ENCODE data around the gene PELI3. TPM values are rescaled to one million over a fixed set of nuclear protein-coding genes. Genes with fewer than 3 reads are reported as not detected.
A peak's percentile ranks its signal among the peaks of the same experiment; 100 is the strongest.

The PELI3 gene
- polyA plus RNA-seq, 1 experiment: 8.0 TPM

DNA sequence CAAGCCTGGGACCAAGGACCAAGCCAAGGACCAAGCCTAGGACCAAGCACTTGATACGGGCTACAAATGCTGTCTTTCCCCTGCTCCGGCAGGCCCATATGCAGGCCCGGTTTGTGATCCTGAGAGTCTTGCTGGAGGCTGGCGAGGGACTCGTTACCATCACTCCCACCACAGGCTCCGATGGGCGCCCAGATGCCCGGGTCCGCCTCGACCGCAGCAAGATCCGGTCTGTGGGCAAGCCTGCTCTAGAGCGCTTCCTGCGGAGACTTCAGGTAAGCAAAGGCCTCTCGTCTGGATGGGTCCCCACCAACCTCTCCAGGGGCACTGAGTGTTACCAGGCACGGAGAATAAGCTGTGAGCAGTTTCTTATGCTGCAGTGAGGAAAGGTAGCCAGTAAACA is 30.5 kb downstream of the PELI3 start:
- Histone ChIP-seq H3K4me3 (ENCODE audit: low read depth, low read length) (no peak overlapping the region), H3K36me3 (ENCODE audit: control insufficient read depth, insufficient read depth, low read length) (peaks cover 25% of the 10 kb centered on the region), H3K27me3 (ENCODE audit: control insufficient read depth, insufficient read depth, low read length) (no peaks in the 10 kb centered on the region)
- TF ChIP-seq, protein P1, sequence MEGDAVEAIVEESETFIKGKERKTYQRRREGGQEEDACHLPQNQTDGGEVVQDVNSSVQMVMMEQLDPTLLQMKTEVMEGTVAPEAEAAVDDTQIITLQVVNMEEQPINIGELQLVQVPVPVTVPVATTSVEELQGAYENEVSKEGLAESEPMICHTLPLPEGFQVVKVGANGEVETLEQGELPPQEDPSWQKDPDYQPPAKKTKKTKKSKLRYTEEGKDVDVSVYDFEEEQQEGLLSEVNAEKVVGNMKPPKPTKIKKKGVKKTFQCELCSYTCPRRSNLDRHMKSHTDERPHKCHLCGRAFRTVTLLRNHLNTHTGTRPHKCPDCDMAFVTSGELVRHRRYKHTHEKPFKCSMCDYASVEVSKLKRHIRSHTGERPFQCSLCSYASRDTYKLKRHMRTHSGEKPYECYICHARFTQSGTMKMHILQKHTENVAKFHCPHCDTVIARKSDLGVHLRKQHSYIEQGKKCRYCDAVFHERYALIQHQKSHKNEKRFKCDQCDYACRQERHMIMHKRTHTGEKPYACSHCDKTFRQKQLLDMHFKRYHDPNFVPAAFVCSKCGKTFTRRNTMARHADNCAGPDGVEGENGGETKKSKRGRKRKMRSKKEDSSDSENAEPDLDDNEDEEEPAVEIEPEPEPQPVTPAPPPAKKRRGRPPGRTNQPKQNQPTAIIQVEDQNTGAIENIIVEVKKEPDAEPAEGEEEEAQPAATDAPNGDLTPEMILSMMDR (IDR thresholded peaks at IDR 0.05; ENCODE audit: insufficient read depth, low read depth, low read length): no peak
- CTCF ChIA-PET: no interaction called here
- no peak for DNase-seq (ENCODE audit: low read depth)
- POLR2A ChIA-PET: no interaction called here

DNA sequence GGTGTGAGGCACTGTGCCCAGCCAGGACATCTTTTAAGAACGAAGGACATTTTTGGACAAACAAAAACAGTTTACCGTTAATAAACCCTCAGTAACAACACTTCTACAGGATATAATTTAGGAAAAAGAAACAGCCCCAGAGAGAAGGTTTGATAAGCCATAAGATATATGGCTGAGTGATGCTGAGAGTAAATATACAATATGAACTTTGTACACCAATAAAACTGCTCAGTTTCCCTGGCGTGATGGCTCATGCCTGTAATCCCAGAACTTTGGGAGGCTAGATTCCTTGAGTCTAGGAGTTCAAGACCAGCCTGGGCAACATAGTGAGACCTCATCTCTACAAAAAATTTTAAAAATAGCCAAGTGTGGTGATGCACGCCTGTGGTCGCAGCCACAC is 31.8 kb downstream of the PELI3 start:
- H3K4me3 ChIP-seq (ENCODE audit: low read depth, low read length): no peak overlapping the region
- DNase-seq (ENCODE audit: low read depth): no peak
- peaks cover 20% of the 10 kb centered on the region for H3K36me3 ChIP-seq (ENCODE audit: control insufficient read depth, insufficient read depth, low read length)
- H3K27me3 ChIP-seq (ENCODE audit: control insufficient read depth, insufficient read depth, low read length): no peaks in the 10 kb centered on the region
- CTCF ChIA-PET: no interaction called here
- POLR2A ChIA-PET: no interaction called here
- TF ChIP-seq, protein P1 (IDR thresholded peaks at IDR 0.05; ENCODE audit: insufficient read depth, low read depth, low read length): no peak

DNA sequence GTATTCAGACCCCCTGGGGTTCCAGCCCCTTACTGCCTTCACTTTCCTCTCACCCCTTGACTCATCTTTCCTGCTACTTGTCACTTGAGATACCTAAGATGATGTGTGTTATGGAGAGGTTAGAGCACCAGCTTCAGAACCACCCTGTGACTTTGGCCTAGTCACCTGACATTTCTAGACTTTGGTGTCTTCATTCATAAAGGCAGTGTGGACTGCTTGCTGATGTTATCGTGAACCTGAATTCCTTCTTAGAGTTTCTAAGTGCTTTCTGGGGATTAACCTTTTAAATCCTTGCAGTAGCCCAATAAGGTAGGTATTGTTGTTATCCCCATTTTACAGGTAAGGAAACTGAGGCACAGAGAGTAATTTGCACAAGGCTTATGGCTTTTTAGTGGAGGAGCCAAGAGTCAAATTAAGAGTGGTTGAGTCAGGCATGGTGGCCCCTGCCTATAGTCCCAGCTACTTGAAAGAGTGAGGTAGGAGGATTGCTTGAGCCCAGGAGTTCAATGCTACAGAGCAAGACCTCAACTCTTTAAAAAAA is 38.6 kb downstream of the PELI3 start:
- Histone ChIP-seq H3K36me3 (ENCODE audit: control insufficient read depth, insufficient read depth, low read length) (peaks cover 6% of the 10 kb centered on the region), H3K4me3 (ENCODE audit: low read depth, low read length) (no peak overlapping the region), H3K27me3 (ENCODE audit: control insufficient read depth, insufficient read depth, low read length) (no peaks in the 10 kb centered on the region)
- DNase-seq (ENCODE audit: low read depth): no peak
- POLR2A ChIA-PET: no interaction called here
- TF ChIP-seq, protein P1 (IDR thresholded peaks at IDR 0.05; ENCODE audit: insufficient read depth, low read depth, low read length): no peak
- CTCF ChIA-PET: no interaction called here

DNA sequence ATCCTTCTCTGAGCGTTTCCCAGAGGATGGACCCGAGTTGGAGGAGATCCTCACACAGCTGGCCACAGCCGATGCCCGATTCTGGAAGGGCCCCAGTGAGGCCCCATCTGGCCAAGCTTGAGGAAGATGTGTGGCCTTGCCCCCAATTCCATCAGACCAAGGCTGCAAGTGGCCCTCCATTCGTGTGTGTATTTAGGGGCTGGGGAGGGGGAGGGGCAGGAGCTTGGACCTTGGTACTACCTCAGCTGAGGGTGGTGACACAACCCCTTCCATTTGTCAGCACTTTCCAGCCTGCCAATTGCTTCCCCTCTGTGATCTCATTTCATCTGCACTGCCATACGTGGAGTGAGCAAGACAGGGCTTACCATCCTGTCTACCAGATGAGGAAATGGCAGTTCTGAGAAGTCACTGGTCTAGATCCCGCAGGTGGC is 42.4 kb downstream of the PELI3 start:
- TF ChIP-seq, protein P1 (IDR thresholded peaks at IDR 0.05; ENCODE audit: insufficient read depth, low read depth, low read length): no peak
- no peaks in the 10 kb centered on the region for H3K27me3 ChIP-seq (ENCODE audit: control insufficient read depth, insufficient read depth, low read length)
- H3K36me3 ChIP-seq (ENCODE audit: control insufficient read depth, insufficient read depth, low read length): peaks cover 4% of the 10 kb centered on the region
- ChIA-PET CTCF (interaction anchor here (0.8 to 1.6 kb wide), 3 partner anchors 16 to 169 kb away, joined by 3 to 5 read pairs (median 3); partner anchors contain the start of gene RBM4B), POLR2A (no interaction called here)
- no peak overlapping the region for H3K4me3 ChIP-seq (ENCODE audit: low read depth, low read length)
- no peak for DNase-seq (ENCODE audit: low read depth)

DNA sequence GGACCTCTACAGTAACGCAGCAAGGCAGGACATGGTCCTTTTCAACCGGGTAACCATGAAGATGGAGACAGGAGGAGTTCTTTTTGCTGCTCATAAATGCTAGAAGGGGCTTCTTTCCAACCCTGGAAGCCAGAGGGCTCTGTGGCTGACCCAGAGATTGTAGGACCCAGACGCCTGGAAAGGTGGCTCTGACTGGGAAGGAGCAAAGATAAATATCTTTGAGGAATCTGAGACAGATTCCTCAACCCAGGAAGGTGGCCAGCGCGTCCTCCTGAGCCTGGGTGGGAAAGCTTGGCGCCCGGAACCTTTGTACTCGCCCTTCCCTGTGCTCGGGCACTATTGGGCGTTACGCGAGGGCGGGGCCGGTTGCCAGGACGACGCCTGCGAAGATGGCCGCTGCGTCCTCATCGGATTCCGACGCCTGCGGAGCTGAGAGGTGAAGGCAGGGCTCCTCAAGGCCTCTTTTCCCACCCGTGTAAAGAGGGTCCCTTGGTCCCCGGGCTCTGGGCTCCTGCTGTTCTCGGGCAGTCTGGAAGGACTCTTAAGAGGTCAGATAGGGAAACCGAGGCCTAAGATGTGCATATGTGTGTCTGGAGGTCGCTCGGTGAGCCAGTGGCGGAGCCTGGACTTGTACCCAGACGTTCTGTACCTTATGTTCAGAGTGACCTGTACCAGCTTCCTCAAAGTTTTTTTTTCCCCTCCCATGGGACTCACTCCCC is 43.7 kb downstream of the PELI3 start, which contains the start of gene BBS1:
Gene BBS1, plus strand, starts transcription at position 365 of the 719 bp plus-strand sequence. Its CDS starts 25 bp downstream, at position 390.
- TF ChIP-seq, protein P1 (IDR thresholded peaks at IDR 0.05; ENCODE audit: insufficient read depth, low read depth, low read length): peak; percentile 8; the same call in 1 of the 2 replicates
- Histone ChIP-seq H3K27me3 (ENCODE audit: control insufficient read depth, insufficient read depth, low read length) (no peaks in the 10 kb centered on the region), H3K4me3 (ENCODE audit: low read depth, low read length) (peak within 1 kb of the TSS; percentile 80), H3K36me3 (ENCODE audit: control insufficient read depth, insufficient read depth, low read length) (peaks cover 8% of the 10 kb centered on the region)
- DNase-seq (ENCODE audit: low read depth): peak; percentile 3
- ChIA-PET CTCF (interaction anchor here (0.7 kb wide), 1 partner anchor 49 kb away, joined by 3 read pairs; no protein-coding TSS in a partner anchor), POLR2A (no interaction called here)

Data from BJ (cell line).